HG03571 (cell line): Measurements from ENCODE around the gene CSN1S1.
A peak's percentile ranks its signal among the peaks of the same experiment; 100 is the strongest.
"Not testable (repeated sequence)": the region's sequence is repeated elsewhere in the genome, so short reads cannot be mapped to it uniquely, and the experiment has no call there.

Source experiments
- ATAC-seq: cut with Tn5 transposase; IDR thresholded peaks from one replicate; pipeline ENCODE4 v1.9.1; 2021; ENCODE audit not compliant: unreplicated experiment

The CSN1S1 gene

GRCh38 chr4:69930768-69931167 is at the start of gene CSN1S1:
TSS of gene CSN1S1 (plus strand) at chr4:69931068. CDS start at chr4:69932556, 1,488 bp downstream.
- ATAC-seq = no peak

DNA sequence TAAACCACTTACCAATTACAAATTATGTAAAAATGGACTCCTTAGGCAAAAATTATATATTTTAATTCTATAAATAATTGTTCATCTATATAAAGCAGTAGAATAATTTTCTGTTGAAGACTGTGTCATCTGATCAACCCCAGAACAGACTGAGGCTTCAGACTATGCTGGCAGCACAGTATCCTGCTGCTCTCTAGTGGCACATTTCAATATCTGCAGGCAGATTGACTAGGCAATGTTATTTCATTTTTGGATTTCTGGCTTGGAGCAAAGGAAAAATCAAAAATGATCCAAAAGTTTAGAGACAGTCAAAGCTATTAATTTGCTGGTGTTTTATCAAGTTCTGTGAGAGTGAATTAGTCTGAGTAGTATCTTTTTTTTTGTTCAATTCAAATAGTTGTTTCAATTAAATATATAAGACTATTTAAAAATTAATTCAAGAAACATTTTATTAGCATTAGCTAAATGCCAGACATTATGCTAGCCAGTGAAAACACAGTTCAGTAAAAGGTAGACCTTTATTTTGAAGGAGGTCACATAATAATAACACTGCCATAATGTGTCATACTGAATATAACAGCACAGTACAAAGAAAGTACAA is 49.6 kb upstream of the CSN1S1 start:
- ATAC-seq = peak; percentile 62

DNA sequence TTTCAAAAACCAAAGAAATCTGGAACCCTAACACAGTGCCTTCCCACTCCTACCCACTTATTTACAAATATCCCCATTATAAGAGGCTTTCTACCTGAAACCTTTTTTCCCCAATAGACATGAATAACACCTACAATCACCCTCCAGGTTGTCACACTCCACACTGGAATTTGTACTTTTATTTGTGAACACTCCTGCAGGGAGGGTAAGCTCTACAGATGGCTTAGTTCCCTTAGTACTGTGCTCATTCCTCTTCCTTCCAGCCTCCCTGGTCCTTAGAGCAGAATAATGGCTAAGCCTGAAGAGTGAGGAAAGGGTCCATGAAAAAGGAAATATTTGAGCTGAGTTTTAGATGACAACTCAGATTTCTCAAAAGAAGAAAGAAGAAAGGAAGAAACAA is 48.7 kb upstream of the CSN1S1 start:
- no peak for ATAC-seq

GRCh38 chr4:69888336-69888735 is 42.5 kb upstream of the CSN1S1 start:
- no peak for ATAC-seq

GRCh38 chr4:69894186-69894585 is 36.7 kb upstream of the CSN1S1 start:
- no peak for ATAC-seq

DNA sequence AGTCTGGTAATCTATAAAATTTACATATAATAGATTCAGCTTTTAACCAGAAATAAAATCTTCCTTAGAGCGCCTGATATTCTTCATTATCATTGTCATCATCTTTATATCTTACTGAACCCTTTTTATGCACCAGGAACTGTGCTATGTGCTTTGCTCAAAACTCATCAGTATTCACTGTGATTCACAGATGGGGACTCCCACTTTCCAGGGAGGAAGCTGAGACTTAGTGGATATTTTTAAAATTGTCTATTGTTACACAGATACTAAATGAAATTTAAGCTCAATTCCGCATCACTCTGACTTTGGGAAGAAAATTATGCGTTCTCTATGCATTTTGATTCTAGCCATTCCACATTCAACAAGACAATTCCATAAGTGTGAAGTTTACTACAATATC is 36.1 kb upstream of the CSN1S1 start:
- no peak for ATAC-seq

DNA sequence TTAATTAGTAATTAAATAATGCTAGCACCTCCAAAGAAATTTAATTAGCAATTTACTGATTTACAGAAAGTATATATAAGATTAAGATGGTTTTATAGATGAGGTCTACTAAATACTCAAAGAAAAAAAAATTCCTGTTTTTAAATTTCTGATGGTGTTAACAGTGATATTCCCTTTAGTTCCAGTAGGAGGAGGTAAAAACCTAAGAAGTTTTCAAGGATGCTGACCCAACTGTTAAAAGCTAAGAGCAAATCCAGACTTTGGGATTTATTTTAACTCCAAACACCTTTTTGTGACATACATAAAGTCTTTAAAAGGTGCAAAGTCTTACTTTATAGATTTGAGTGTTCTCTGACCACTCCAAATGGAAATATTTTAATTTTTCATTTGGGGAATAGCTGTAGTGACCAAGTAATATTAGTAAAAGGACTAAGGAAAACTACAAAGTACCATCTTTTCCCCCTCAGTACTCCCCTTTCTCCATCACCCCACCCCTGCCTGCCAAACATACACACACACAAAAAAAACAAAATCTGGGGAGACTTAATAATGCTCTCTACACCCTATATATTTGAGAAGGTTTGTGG is 34.2 kb upstream of the CSN1S1 start:
- ATAC-seq = no peak

DNA sequence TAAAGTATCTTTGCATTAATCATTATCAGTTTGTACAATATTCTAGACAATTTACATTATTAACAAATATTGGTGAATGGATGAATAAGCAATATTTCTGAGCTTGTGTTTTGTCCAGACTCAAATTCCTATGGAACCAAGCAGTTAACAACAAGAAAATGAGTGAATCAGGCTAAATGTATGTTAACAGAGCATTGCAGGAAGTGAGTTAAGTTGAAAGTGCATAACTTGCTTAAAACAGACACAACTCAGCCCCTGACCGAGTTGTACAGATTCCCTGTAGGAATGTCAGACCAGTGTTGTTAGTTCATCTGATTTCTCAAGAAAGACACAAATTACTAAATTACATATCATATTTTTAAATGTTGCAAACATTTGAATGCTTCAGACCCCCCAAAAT is 23.7 kb upstream of the CSN1S1 start:
- ATAC-seq = no peak

DNA sequence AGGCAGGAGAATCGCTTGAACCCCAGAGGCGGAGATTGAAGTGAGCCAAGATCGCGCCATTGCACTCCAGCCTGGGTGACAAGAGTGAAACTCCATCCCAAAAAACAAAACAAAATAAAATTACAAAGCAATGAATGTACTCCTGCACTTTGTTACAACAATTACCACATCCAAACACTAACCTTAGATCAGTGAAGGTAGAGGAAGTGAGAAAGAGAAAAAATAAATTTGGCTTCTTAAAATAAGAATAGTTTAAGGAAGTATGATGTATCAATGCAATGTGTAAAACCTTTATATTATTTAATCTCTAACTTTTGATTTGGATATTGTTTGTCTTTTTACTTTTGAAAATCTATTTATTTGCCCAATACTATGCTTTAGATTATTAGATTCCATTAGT is 21.7 kb upstream of the CSN1S1 start:
- ATAC-seq = no peak

DNA sequence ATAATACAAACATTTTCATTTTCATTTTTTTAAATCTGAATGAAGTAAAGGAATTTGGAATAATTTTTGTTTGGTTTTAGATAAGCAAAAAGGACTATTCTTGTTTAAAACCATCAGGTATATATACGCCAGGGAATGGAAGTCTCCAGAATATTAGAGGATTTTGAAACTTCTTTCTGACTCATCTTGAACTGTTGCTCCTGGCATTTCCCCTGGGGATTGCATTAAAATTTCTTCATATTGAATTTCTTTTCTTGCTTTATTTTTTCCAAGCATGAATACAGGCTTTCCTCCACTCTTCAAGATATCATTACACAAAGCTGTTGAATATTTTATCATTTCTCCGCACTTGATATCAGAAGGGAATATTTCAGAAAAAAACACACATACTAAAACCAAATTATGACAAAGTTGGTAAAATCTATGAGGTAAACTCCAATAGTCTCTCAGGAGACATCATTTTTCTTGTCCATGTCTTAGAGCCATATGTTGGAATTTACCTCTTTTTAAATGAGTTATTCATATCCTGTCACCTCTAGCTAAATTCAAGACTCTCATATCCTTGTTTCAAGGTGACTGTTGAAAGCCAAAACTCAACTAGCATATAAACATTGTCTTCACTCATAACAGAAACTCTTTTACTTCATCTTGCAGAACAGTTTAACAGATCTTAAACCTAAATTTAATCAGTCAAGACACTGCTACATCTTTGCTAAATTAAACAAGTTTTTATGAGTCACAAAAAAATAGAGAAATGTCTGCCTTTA is 20.7 kb upstream of the CSN1S1 start:
- ATAC-seq = peak; percentile 78

- no peak for ATAC-seq
These were observed 10.0 kb upstream of the CSN1S1 start for GRCh38 chr4:69920874-69921273.

DNA sequence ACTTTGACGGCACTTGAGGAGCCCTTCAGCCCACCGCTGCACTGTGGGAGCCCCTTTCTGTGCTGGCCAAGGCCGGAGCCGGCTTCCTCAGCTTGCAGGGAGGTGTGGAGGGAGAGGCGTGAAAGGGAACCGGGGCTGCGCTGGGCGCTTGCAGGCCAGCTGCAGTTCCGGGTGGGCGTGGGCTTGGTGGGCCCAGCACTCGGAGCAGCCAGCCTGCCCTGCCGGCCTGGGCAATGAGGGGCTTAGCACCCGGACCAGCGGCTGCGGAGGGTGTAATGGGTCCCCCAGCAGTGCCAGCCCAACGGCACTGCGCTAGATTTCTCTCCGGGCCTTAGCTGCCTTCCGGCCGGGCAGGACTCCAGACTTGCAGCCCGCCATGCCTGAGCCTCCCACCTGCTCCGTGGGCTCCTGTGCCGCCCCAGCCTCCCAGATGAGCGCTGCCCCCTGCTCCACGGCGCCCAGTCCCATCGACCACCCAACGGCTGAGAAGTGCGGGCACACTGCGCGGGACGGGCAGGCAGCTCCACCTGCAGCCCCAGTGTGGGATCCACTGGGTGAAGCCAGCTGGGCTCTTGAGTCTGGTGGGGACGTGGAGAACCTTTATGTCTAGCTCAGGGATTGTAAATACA is 7.0 kb upstream of the CSN1S1 start:
- not testable (repeated sequence) for ATAC-seq

- no peak for ATAC-seq
These were observed 3.3 kb downstream of the CSN1S1 start for GRCh38 chr4:69934150-69934549.

DNA sequence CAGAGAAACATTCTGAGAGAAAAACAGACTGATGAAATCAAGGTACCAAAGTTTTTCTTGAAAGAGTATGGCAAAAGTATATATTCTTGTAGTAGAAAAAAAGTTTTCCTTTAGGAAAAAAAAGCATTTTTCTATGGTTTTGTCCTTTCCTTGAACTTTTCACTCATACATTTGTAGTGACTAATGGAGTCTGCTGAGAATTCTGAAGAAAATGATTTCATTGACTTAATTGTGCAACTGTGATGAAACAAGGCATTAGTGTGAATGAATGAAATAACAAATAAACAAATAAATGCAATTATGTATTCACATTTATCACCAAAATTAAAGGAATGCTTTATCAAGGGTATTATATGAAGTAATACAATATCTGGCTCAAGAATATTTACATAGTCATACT is 5.7 kb downstream of the CSN1S1 start:
- ATAC-seq = no peak

DNA sequence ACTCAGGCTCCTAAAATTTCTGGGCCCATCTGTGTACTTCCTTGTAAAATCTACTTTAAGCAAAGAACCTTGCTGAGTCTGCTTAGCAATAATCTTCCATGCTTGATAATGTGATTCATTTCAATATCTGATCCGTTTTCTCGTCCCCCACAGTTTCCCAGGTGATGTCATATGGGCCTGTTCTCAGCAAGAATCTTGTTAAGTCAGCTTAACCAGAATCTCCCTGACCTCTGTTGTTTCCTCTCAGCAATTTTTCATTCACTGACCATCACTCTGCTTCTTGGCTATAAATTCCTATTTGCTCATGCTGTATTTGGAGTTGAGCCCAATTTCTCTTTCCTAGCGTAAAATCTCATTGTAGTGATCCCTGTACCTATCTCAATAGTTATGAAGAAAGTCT is 20.7 kb downstream of the CSN1S1 start:
- ATAC-seq = no peak

DNA sequence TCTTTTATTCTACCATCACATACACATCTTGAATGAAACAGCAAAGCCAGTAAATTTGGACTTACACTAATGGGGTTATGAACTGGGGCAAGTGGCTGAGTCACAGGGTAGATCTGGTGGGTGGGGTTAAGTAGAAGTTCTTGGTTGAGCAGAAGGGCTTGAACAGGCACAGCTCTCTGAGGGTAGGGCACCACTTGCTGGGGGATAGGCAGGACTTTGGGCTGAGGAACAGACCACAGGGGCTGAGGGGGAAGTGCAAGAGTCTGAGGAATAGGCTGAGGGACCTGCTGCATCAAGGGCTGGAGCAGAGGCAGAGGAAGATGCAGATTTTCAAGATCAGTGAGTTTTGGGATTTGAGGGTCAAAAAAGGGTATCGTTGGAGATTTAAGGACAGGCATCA is 26.3 kb downstream of the CSN1S1 start:
- ATAC-seq = no peak

GRCh38 chr4:69965628-69966027 is 34.8 kb downstream of the CSN1S1 start, which contains the start of gene CSN2:
TSS of gene CSN2 (minus strand) at chr4:69965728. CDS start at chr4:69960995, 4,733 bp downstream.
- ATAC-seq = no peak

DNA sequence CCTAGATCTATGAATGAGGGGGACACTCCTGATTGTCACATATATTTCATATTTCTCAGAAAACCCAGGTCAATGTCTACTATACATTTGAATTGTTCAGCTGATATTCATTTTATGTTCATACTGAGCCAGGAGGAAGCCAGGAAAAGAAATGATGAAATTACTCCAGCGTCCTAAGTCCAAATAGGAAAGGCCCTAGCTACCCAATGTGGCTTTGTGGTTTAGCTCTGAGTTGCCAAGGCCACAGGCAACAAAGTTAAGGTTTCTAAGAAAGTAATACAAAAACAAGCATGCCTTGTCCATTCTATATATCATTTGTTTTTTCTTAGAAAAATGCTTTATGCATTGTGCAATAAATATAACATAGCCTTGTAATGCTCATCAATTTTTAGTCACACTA is 39.2 kb downstream of the CSN1S1 start:
- no peak for ATAC-seq

GRCh38 chr4:69974631-69975030 is 43.8 kb downstream of the CSN1S1 start:
- ATAC-seq = no peak

GRCh38 chr4:69977582-69977981 is 46.7 kb downstream of the CSN1S1 start:
- ATAC-seq = no peak

DNA sequence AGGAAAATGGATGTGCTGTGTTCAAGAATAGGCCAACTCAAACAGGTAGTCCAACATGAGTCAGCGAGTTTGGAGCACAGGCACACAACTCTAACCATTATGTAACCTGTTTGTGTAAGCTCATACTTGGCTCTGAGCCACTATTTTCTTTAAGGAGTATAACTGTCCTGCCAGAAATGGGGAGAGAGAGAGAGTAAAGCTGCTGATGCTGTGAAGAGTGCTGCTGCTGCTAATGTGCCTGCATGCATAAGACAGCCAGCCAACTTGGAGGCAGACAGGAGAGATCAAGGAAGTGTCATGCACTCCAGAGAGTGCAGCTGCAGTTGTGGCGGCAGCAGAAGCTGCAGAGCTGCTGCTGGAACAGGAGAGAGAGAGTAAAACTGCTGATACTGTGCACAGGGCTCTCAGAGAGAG is 53.2 kb downstream of the CSN1S1 start:
- no peak for ATAC-seq

DNA sequence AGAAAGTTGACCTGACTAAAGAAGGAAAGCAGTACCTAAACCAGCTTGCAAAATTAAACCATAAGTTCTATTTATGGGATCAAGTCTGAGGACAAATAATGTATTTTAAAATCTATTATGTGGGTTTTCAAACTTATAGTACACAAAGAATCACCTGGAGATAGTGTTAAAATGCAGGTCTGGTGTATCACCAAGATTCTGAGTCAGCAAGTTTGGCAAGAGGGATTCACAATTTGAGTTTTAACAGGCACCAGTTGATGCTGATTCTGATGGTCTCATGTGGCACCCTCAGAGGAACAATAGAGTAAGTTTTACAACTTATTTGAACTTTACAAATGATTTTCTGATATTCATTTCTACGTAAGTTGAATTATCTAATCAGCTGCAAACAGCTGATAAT is 55.8 kb downstream of the CSN1S1 start:
- no peak for ATAC-seq
